GM12872 (cell line): ENCODE results near the gene SAMD14.

Experiments
- TF ChIP-seq, protein P1 (sequence below): IDR thresholded peaks from 3 replicates; pipeline ENCODE4 v1.5.1; 2011; ENCODE audit warnings: low read depth, mild to moderate bottlenecking, low read length, moderate library complexity; ENCODE audit not compliant: insufficient read depth

Gene SAMD14

DNA sequence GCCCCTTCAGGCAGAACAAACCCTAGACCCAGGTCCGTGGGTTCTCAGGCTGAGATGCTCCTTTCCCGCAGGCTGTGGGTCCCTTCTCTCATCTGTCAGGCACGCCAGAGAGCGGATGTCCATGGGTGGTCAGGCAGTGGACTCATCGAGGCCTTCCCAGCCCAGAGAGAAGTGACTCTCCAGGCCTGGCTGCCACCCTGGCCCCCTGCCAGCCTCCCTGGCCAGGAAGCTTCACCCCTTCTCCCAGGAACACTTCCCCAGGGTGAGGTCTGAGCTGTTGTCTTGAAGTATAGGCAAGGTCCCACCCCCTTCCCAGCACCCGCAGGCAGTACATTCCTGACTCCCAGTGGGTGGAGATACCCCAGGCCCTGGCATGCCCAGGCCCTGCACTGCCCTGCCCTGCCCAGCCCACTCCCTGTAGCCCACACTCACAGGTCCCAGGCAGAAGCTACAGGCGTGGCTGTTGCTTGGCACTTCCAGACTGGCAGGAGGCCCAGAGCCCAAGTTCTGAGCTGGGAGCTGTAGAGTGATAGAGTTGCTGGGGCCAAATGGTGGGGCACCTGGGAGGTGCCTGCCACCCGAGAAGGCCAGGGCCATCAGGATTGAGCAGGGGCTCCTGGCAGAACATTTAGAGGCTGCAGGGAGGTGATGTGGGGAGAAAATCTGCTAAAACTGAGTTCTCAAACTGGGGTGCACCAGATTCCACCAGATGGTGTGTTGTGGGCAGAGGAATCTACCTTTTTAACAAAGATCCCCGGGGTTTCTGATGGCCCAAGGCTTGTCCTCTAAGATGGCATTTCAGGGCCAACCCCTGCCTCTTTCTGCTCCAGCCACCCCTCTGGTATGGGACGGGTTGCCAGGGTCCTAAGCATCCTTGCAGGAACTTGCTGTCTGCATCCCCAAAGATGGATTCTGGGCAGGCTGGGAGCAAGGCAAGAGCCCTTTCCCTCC is 67.4 kb downstream of the SAMD14 start:
- TF ChIP-seq, protein P1, sequence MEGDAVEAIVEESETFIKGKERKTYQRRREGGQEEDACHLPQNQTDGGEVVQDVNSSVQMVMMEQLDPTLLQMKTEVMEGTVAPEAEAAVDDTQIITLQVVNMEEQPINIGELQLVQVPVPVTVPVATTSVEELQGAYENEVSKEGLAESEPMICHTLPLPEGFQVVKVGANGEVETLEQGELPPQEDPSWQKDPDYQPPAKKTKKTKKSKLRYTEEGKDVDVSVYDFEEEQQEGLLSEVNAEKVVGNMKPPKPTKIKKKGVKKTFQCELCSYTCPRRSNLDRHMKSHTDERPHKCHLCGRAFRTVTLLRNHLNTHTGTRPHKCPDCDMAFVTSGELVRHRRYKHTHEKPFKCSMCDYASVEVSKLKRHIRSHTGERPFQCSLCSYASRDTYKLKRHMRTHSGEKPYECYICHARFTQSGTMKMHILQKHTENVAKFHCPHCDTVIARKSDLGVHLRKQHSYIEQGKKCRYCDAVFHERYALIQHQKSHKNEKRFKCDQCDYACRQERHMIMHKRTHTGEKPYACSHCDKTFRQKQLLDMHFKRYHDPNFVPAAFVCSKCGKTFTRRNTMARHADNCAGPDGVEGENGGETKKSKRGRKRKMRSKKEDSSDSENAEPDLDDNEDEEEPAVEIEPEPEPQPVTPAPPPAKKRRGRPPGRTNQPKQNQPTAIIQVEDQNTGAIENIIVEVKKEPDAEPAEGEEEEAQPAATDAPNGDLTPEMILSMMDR = no peak

- TF ChIP-seq, protein P1 = no peak
These were observed 68.8 kb downstream of the SAMD14 start for GRCh38 chr17:50060951-50061712.
